HEK293 (cell line): ENCODE measurements around the gene NEURL4.
A peak's percentile ranks its signal among the peaks of the same experiment; 100 is the strongest.

ENCODE experiments used
- CTCF ChIA-PET: fragments of 350-600 bp; formaldehyde crosslinking; extraction: SDS; loops from one replicate; lab custom pipeline; 2021; ENCODE audit warnings: antibody characterized with exemption; lab: Yijun Ruan, JAX
- POLR2A ChIA-PET: fragments of 300-600 bp; formaldehyde crosslinking; extraction: SDS; loops from one replicate; lab custom pipeline; 2020; ENCODE audit warnings: antibody characterized with exemption, inconsistent platforms; lab: Yijun Ruan, JAX
- H3K27ac ChIP-seq: fragments of 200-500 bp; sonication (Bioruptor generic); 2 replicates; pipeline ENCODE4 v1.5.1; 2014; ENCODE audit warnings: low read depth, low read length, control low read depth, inconsistent platforms; ENCODE audit errors: extremely low read depth
- H3K36me3 ChIP-seq, 2 experiments: fragments of 200-500 bp in 1 of 2; sonication (Bioruptor generic) in 1 of 2; 1 replicate in 1 of 2; 2 replicates in 1 of 2; pipeline ENCODE4 v1.5.1; 2014 to 2017; ENCODE audit warnings: inconsistent platforms in 2 of 2, low read length in 2 of 2; ENCODE audit not compliant: control insufficient read depth in 2 of 2, insufficient read depth in 1 of 2
- H3K4me1 ChIP-seq: fragments of 200-500 bp; sonication (Bioruptor generic); 2 replicates; pipeline ENCODE4 v1.5.1; 2014; ENCODE audit warnings: mild to moderate bottlenecking, low read length, inconsistent platforms; ENCODE audit not compliant: control insufficient read depth, insufficient read depth
- H3K4me3 ChIP-seq: 2 replicates; pipeline ENCODE4 v1.5.1; 2011; ENCODE audit warnings: low read depth, mild to moderate bottlenecking, control low read depth, low read length, moderate library complexity
- H3K9me3 ChIP-seq: fragments of 200-500 bp; sonication (Bioruptor generic); 2 replicates; pipeline ENCODE4 v1.5.1; 2014; ENCODE audit warnings: low read depth, low read length, inconsistent platforms; ENCODE audit not compliant: control insufficient read depth, insufficient read depth
- CTCF ChIP-seq: fragments of 450-650 bp; formaldehyde crosslinking; IDR thresholded peaks from 2 replicates; pipeline ENCODE4 v1.5.1; 2016; ENCODE audit warnings: missing biosample characterization, missing genetic modification characterization
- YY1 ChIP-seq: fragments of 450-650 bp; formaldehyde crosslinking; IDR thresholded peaks from 2 replicates; pipeline ENCODE4 v1.5.1; 2018; ENCODE audit warnings: missing biosample characterization, missing genetic modification characterization
- ZBTB26 ChIP-seq: fragments of 450-650 bp; formaldehyde crosslinking; optimal IDR thresholded peaks from 2 replicates; pipeline ENCODE3; 2016; ENCODE audit warnings: missing biosample characterization, mild to moderate bottlenecking, missing genetic modification characterization
- ZBTB44 ChIP-seq: fragments of 450-650 bp; IDR thresholded peaks from 2 replicates; pipeline ENCODE4 v1.5.1; 2018; ENCODE audit warnings: missing biosample characterization, mild to moderate bottlenecking, missing genetic modification characterization
- ZFP37 ChIP-seq: fragments of 450-650 bp; formaldehyde crosslinking; IDR thresholded peaks from 2 replicates; pipeline ENCODE4 v1.5.1; 2016; ENCODE audit warnings: missing biosample characterization, missing genetic modification characterization
- ZFP41 ChIP-seq: fragments of 450-650 bp; formaldehyde crosslinking; IDR thresholded peaks from 2 replicates; pipeline ENCODE4 v1.5.1; 2016; ENCODE audit warnings: missing biosample characterization, missing genetic modification characterization, borderline replicate concordance
- ZNF10 ChIP-seq: fragments of 450-650 bp; formaldehyde crosslinking; IDR thresholded peaks from 2 replicates; pipeline ENCODE4 v1.5.1; 2017; ENCODE audit warnings: missing biosample characterization, missing genetic modification characterization
- ZNF112 ChIP-seq: fragments of 450-650 bp; formaldehyde crosslinking; IDR thresholded peaks from 2 replicates; pipeline ENCODE4 v1.5.0; 2017; ENCODE audit warnings: missing biosample characterization, missing genetic modification characterization
- ZNF133 ChIP-seq: fragments of 450-650 bp; formaldehyde crosslinking; IDR thresholded peaks from 2 replicates; pipeline ENCODE4 v1.5.1; 2016; ENCODE audit warnings: missing biosample characterization, missing genetic modification characterization
- ZNF155 ChIP-seq: fragments of 450-650 bp; formaldehyde crosslinking; IDR thresholded peaks from 2 replicates; pipeline ENCODE4 v1.5.1; 2016; ENCODE audit warnings: missing biosample characterization, missing genetic modification characterization
- ZNF184 ChIP-seq: fragments of 450-650 bp; IDR thresholded peaks from 2 replicates; pipeline ENCODE4 v1.5.1; 2018; ENCODE audit warnings: missing biosample characterization, mild to moderate bottlenecking, missing genetic modification characterization
- ZNF335 ChIP-seq: fragments of 450-650 bp; formaldehyde crosslinking; conservative IDR thresholded peaks from 2 replicates; pipeline ENCODE4 v1.5.1; 2016; ENCODE audit warnings: missing biosample characterization, missing genetic modification characterization
- ZNF350 ChIP-seq: fragments of 450-650 bp; formaldehyde crosslinking; IDR thresholded peaks from 2 replicates; pipeline ENCODE4 v1.5.0; 2017; ENCODE audit warnings: missing biosample characterization, mild to moderate bottlenecking, missing genetic modification characterization
- ZNF529 ChIP-seq: fragments of 450-650 bp; formaldehyde crosslinking; IDR thresholded peaks from 2 replicates; pipeline ENCODE4 v1.5.1; 2017; ENCODE audit warnings: missing genetic modification characterization, missing biosample characterization; ENCODE audit not compliant: insufficient replicate concordance
- ZNF544 ChIP-seq: fragments of 450-650 bp; formaldehyde crosslinking; IDR thresholded peaks from 2 replicates; pipeline ENCODE4 v1.5.0; 2017; ENCODE audit warnings: missing biosample characterization, missing genetic modification characterization
- ZNF600 ChIP-seq: fragments of 450-650 bp; formaldehyde crosslinking; IDR thresholded peaks from 2 replicates; pipeline ENCODE4 v1.5.1; 2016; ENCODE audit warnings: missing biosample characterization, missing genetic modification characterization
- ZNF654 ChIP-seq: fragments of 450-650 bp; formaldehyde crosslinking; IDR thresholded peaks from 2 replicates; pipeline ENCODE4 v1.5.1; 2016; ENCODE audit warnings: low read depth, missing biosample characterization, missing genetic modification characterization
- ZNF664 ChIP-seq: fragments of 450-650 bp; formaldehyde crosslinking; IDR thresholded peaks from 2 replicates; pipeline ENCODE4 v1.5.1; 2016; ENCODE audit warnings: missing biosample characterization, missing genetic modification characterization
- ZSCAN5A ChIP-seq: fragments of 450-650 bp; formaldehyde crosslinking; IDR thresholded peaks from 2 replicates; pipeline ENCODE4 v1.5.1; 2016; ENCODE audit warnings: missing biosample characterization, missing genetic modification characterization

NEURL4 gene

GRCh38 chr17:7324438-7324779 is 4.7 kb downstream of the NEURL4 start (continued):
- TF ChIP-seq ZBTB44 (tag by site-specific recombination), result no peak
- no peak for TF ChIP-seq ZNF664 (tag by site-specific recombination)
- no peak for TF ChIP-seq ZFP41 (tag by site-specific recombination)
- TF ChIP-seq ZNF133 (tag by site-specific recombination), result no peak
- TF ChIP-seq ZFP37 (tag by site-specific recombination), result no peak
- TF ChIP-seq ZSCAN5A, result no peak
- TF ChIP-seq, all 188 proteins: peak for 0

- H3K4me3 ChIP-seq, result no peak overlapping the region
- H3K36me3 ChIP-seq, result peaks cover 31 to 78% of the 10 kb centered on the region in 2 experiments
- H3K27ac ChIP-seq, result no peak overlapping the region
- H3K9me3 ChIP-seq, result no peaks in the 10 kb centered on the region
- TF ChIP-seq ZNF544 (no peak), ZNF335 (tag by site-specific recombination) (peak; percentile 35; the same call in 1 of the 2 replicates), CTCF (tag by site-specific recombination) (peak; percentile 79), ZNF350 (no peak), ZNF654 (tag by site-specific recombination) (peak; percentile 16; the same call in 1 of the 2 replicates), ZNF155 (tag by site-specific recombination) (no peak), ZBTB26 (tag by site-specific recombination) (peak; percentile 15)
- POLR2A ChIA-PET, result interaction anchor here (0.9 to 1.1 kb wide), 2 partner anchors 20 to 160 kb away, joined by 3 read pairs; partner anchors contain the start of gene POLR2A
- CTCF ChIA-PET, result interaction anchor here (1.0 to 5.2 kb wide), 10 partner anchors 12 to 237 kb away, joined by 3 to 50 read pairs (median 4); partner anchors contain the start of gene ACAP1
- H3K4me1 ChIP-seq, result peaks cover 6% of the 10 kb centered on the region
Measured at GRCh38 chr17:7323731-7324437, 5.3 kb downstream of the NEURL4 start.

- POLR2A ChIA-PET, result interaction anchor here (1.0 to 1.3 kb wide), 2 partner anchors 9 to 13 kb away, joined by 4 read pairs; no protein-coding TSS in a partner anchor
- Histone ChIP-seq H3K27ac (no peak overlapping the region), H3K9me3 (no peaks in the 10 kb centered on the region), H3K4me1 (peaks cover under 1% of the 10 kb centered on the region; the same call in 1 of the 2 replicates), H3K36me3 (peaks cover 41 to 90% of the 10 kb centered on the region in 2 experiments), H3K4me3 (no peak overlapping the region)
- TF ChIP-seq ZNF184 (tag by site-specific recombination) (no peak), ZNF600 (tag by site-specific recombination) (no peak), ZNF664 (tag by site-specific recombination) (no peak), ZNF112 (tag by site-specific recombination) (no peak), YY1 (tag by site-specific recombination) (no peak), ZNF529 (tag by site-specific recombination) (no peak), ZNF10 (tag by site-specific recombination) (no peak)
- CTCF ChIA-PET, result interaction anchor here (0.6 to 5.2 kb wide), 8 partner anchors 9 to 238 kb away, joined by 3 to 50 read pairs (median 3); partner anchors contain the start of genes ACAP1 and SLC2A4
Measured at GRCh38 chr17:7322520-7323194, 6.5 kb downstream of the NEURL4 start.
